H7 (cell line): ENCODE measurements around the gene FBXL16. TPM values are rescaled to one million over a fixed set of nuclear protein-coding genes. Genes with fewer than 3 reads are reported as not detected.

Experiments used
- DNase-seq: peaks from one replicate; pipeline ENCODE4 v3.0.0; 2012
- H3K27me3 ChIP-seq: 2 replicates; pipeline ENCODE4 v1.6.0; 2011; ENCODE audit warnings: mild to moderate bottlenecking, low read length; ENCODE audit not compliant: control insufficient read depth, insufficient read depth
- H3K36me3 ChIP-seq: replicated peaks from 2 replicates; pipeline ENCODE4 v1.5.1; 2011; ENCODE audit warnings: low read length; ENCODE audit not compliant: control insufficient read depth, insufficient read depth
- H3K4me3 ChIP-seq: 2 replicates; pipeline ENCODE4 v1.5.1; 2011; ENCODE audit warnings: low read depth, mild to moderate bottlenecking, control low read depth, low read length, moderate library complexity; ENCODE audit not compliant: insufficient read depth
- total RNA-seq: library from RNA; depleted of rRNA; stranded (reverse); fragments of >200 nt; shearing (Covaris generic); gene quantifications from 2 replicates; pipeline ENCODE4 v1.2.3, GENCODE V29; 2014

Gene FBXL16
- total RNA-seq, 1 experiment from 2014 or later = 2.8 TPM

GRCh38 chr16:729768-730665, 24.4 kb upstream of the FBXL16 start:
- Histone ChIP-seq H3K4me3 (no peak overlapping the region), H3K27me3 (peaks cover 20% of the 10 kb centered on the region), H3K36me3 (peaks cover 5% of the 10 kb centered on the region)
- DNase-seq = no peak

- Histone ChIP-seq H3K36me3 (peaks cover 3% of the 10 kb centered on the region), H3K4me3 (peak overlapping the region; percentile 71), H3K27me3 (peaks cover 20% of the 10 kb centered on the region)
- DNase-seq = peak; percentile 85
Observed at GRCh38 chr16:728890-729744, 23.5 kb upstream of the FBXL16 start.

GRCh38 chr16:728131-728889, 22.7 kb upstream of the FBXL16 start:
- H3K4me3 ChIP-seq = peak overlapping the region; percentile 71
- peaks cover 1% of the 10 kb centered on the region for H3K36me3 ChIP-seq
- DNase-seq = peak; percentile 95
- H3K27me3 ChIP-seq = peaks cover 20% of the 10 kb centered on the region

- H3K36me3 ChIP-seq = 0 out of 2 replicates have a peak, but pooled peaks cover 1% of the 10 kb centered on the region
- H3K27me3 ChIP-seq = peaks cover 20% of the 10 kb centered on the region
- peak overlapping the region; percentile 71 for H3K4me3 ChIP-seq
- peak; percentile 85 for DNase-seq
Observed at GRCh38 chr16:727291-727977, 21.8 kb upstream of the FBXL16 start.

GRCh38 chr16:726438-727290, 21.1 kb upstream of the FBXL16 start, which contains the start of the genes CCDC78 and HAGHL:
CCDC78 (minus strand) TSS chr16:726443; CDS start chr16:726367, 76 bp downstream.
HAGHL (plus strand) TSS chr16:727106; CDS start chr16:727510, 404 bp downstream.
- 0 out of 2 replicates have a peak, but pooled peaks cover 1% of the 10 kb centered on the region for H3K36me3 ChIP-seq
- peaks cover 20% of the 10 kb centered on the region for H3K27me3 ChIP-seq
- DNase-seq = peak; percentile 98

GRCh38 chr16:726188-726437, 20.5 kb upstream of the FBXL16 start:
- H3K36me3 ChIP-seq = no peaks in the 10 kb centered on the region
- H3K27me3 ChIP-seq = peaks cover 20% of the 10 kb centered on the region
- peak; percentile 87 for DNase-seq
- H3K4me3 ChIP-seq = peak overlapping the region; percentile 50

More at GRCh38 chr16:726438-727290, 21.1 kb upstream of the FBXL16 start, which contains the start of the genes CCDC78 and HAGHL:
- H3K4me3 ChIP-seq = peak within 1 kb of the TSS; percentile 71

GRCh38 chr16:725463-726187, 20.0 kb upstream of the FBXL16 start:
- Histone ChIP-seq H3K4me3 (no peak overlapping the region), H3K27me3 (peaks cover 20% of the 10 kb centered on the region), H3K36me3 (no peaks in the 10 kb centered on the region)
- DNase-seq = no peak

- H3K4me3 ChIP-seq = no peak overlapping the region
Observed at GRCh38 chr16:725041-725376, 19.4 kb upstream of the FBXL16 start.

GRCh38 chr16:724188-725040, 18.8 kb upstream of the FBXL16 start:
- peaks cover 18% of the 10 kb centered on the region for H3K27me3 ChIP-seq
- no peak overlapping the region for H3K4me3 ChIP-seq
- no peaks in the 10 kb centered on the region for H3K36me3 ChIP-seq
- no peak for DNase-seq

More at GRCh38 chr16:725041-725376, 19.4 kb upstream of the FBXL16 start:
- Histone ChIP-seq H3K27me3 (peaks cover 18% of the 10 kb centered on the region), H3K36me3 (no peaks in the 10 kb centered on the region)
- no peak for DNase-seq

GRCh38 chr16:723695-724094, 18.1 kb upstream of the FBXL16 start:
- Histone ChIP-seq H3K4me3 (no peak overlapping the region), H3K36me3 (no peaks in the 10 kb centered on the region), H3K27me3 (peaks cover 20% of the 10 kb centered on the region)
- no peak for DNase-seq

GRCh38 chr16:722835-723633, 17.4 kb upstream of the FBXL16 start:
- H3K4me3 ChIP-seq = no peak overlapping the region
- no peak for DNase-seq
- H3K27me3 ChIP-seq = peaks cover 19% of the 10 kb centered on the region
- H3K36me3 ChIP-seq = no peaks in the 10 kb centered on the region
